Activated CD8-positive, alpha-beta memory T cell treated with anti-CD3 and anti-CD28 coated beads, Interleukin-2, amount 10 ng/mL, durations not matched to agents 7 days and 5 days (primary cell): ENCODE measurements around the gene ESX1. TPM values are rescaled to one million over a fixed set of nuclear protein-coding genes. Genes with fewer than 3 reads are reported as not detected.
"Not testable (repeated sequence)": the region's sequence is repeated elsewhere in the genome, so short reads cannot be mapped to it uniquely, and the experiment has no call there.

Source experiments
- ATAC-seq: fragments of 150-1000 bp; cut with Tn5 transposase; one replicate; pipeline ENCODE4 v1.10.0; 2021; ENCODE audit warnings: moderate library complexity
- CTCF ChIA-PET: fragments of 350-600 bp; sonication (Branson Sonifier 250); formaldehyde crosslinking; loops from one replicate; lab custom pipeline; 2021; ENCODE audit warnings: antibody characterized with exemption; lab: Charles Lee
- DNase-seq: peaks from one replicate; pipeline ENCODE4 v3.0.0-alpha.2; 2020
- H3K27ac Mint-ChIP-seq: one replicate; pipeline ENCODE4 v1.8.0; 2021; ENCODE audit warnings: mild to moderate bottlenecking, mixed read lengths
- H3K27me3 Mint-ChIP-seq: one replicate; pipeline ENCODE4 v1.8.0; 2021; ENCODE audit warnings: mixed read lengths
- H3K36me3 Mint-ChIP-seq: one replicate; pipeline ENCODE4 v1.8.0; 2021; ENCODE audit warnings: mild to moderate bottlenecking, mixed read lengths
- H3K4me1 Mint-ChIP-seq: one replicate; pipeline ENCODE4 v1.8.0; 2021; ENCODE audit warnings: mixed read lengths
- H3K4me3 Mint-ChIP-seq: one replicate; pipeline ENCODE4 v1.8.0; 2021; ENCODE audit warnings: mild to moderate bottlenecking, moderate library complexity, mixed read lengths
- H3K9me3 Mint-ChIP-seq: one replicate; pipeline ENCODE4 v1.8.0; 2022; ENCODE audit warnings: low read depth, mixed read lengths
- total RNA-seq, 2 experiments: library from RNA; stranded (reverse); gene quantifications; one replicate each; pipeline ENCODE4 v1.2.3, GENCODE V29; 2021

The ESX1 gene
- total RNA-seq, 2 experiments from 2014 or later, result not detected

DNA sequence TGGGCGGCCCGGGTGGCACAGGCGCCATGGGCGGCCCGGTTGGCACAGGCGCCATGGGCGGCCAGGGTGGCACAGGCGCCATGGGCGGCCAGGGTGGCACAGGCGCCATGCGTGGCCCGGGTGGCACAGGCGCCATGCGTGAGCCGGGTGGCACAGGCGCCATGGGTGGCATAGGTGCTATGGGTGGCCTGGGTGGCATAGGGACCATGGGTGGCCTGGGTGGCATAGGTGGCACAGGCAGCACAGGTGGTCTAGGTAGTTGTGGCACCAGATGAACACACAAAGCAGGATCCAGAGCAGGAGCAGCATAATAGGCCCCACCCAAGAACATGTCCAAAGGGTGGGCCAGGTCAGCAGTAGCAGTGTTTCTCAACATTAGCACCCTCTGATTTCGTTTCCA, 4.3 kb downstream of the ESX1 start:
- H3K4me1 Mint-ChIP-seq, result peaks cover 6% of the 10 kb centered on the region
- H3K27me3 Mint-ChIP-seq, result peaks cover 28% of the 10 kb centered on the region

DNA sequence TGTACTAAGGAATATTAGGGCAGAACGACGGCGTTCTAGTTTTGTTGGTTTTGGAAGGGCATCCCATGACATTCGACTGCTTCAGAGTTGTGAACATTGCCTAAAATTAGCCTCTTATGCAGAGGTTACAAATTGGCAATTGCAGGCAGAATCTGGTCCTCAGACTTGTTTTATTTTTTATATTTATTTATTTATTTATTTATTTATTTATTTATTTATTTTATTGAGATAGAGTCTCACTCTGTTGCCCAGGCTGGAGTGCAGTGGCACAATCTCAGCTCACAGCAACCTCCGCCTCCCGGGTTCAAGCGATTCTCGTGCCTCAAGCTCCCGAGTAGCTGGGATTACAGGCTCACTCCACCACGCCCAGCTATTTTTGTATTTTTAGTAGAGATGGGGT, 24.7 kb downstream of the ESX1 start:
- H3K36me3 Mint-ChIP-seq, H3K4me3 Mint-ChIP-seq, H3K27me3 Mint-ChIP-seq, ATAC-seq, H3K4me1 Mint-ChIP-seq, CTCF ChIA-PET, H3K27ac Mint-ChIP-seq, H3K9me3 Mint-ChIP-seq, DNase-seq: not testable (repeated sequence)

More for the DNA sequence above, 4.3 kb downstream of the ESX1 start:
- ATAC-seq (no peak), DNase-seq (no peak)
- Mint-ChIP-seq H3K4me3 (no peak overlapping the region), H3K36me3 (no peaks in the 10 kb centered on the region), H3K9me3 (no peaks in the 10 kb centered on the region), H3K27ac (no peak overlapping the region)
- CTCF ChIA-PET, result no interaction called here

DNA sequence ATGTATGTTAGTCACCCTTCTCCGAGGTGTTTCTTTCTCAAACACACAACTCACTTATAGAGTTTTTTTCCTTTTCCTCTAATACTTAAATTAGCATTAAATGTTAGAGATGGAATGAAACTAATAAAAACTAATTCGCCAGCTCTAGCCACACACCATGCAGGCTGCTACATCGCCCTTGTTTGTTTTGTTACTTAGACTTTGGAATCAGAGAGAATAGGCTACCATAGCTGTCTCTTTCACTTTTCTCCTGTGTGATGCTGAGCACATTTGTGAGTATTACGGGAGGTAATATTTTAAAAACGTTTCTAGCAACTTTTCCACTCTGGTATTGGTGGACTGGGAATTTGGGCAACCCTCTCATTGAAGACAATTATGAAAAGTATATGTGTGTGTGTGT, 43.5 kb downstream of the ESX1 start:
- DNase-seq (no peak), ATAC-seq (no peak)
- Mint-ChIP-seq H3K27ac (no peak overlapping the region), H3K4me3 (no peak overlapping the region), H3K36me3 (no peaks in the 10 kb centered on the region), H3K4me1 (no peaks in the 10 kb centered on the region), H3K27me3 (no peaks in the 10 kb centered on the region), H3K9me3 (no peaks in the 10 kb centered on the region)
- CTCF ChIA-PET, result no interaction called here

DNA sequence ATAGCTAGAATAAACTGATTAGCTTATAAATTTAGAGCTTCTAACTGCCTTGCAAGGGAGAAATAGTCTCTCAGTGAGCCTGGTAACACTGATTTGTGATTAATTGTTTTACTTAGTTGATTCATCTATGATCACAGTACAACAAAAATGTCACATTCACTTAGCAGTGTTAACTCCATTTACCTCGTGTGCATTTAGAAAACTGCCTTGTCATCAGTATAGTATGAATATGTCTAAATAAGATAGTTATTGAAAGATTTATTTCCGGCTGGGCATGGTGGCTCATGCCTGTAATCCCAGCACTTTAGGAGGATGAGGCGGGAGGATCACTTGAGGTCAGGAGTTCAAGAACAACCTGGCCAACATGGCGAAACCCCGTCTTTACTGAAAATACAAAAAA, 49.2 kb downstream of the ESX1 start:
- DNase-seq (no peak), ATAC-seq (no peak)
- H3K4me3 Mint-ChIP-seq, result no peak overlapping the region
- no peak overlapping the region for H3K27ac Mint-ChIP-seq
- H3K9me3 Mint-ChIP-seq, result no peaks in the 10 kb centered on the region
- H3K27me3 Mint-ChIP-seq, result no peaks in the 10 kb centered on the region
- CTCF ChIA-PET, result no interaction called here
- H3K36me3 Mint-ChIP-seq, result peaks cover 3% of the 10 kb centered on the region
- no peaks in the 10 kb centered on the region for H3K4me1 Mint-ChIP-seq

Other genes starting within 250 kb of the ESX1 start
- not detected for gene H2BW1, start 241.2 kb downstream of the ESX1 start, total RNA-seq
- gene H2BW2, start 215.0 kb downstream of the ESX1 start, total RNA-seq, result not detected
- gene TMSB15C, start 178.7 kb downstream of the ESX1 start, total RNA-seq, result 1 to 10 TPM; 4.6 TPM
- 1 to 10 TPM; 3.3 to 3.9 TPM for gene ZCCHC18, start 142.4 kb downstream of the ESX1 start, total RNA-seq
- gene SLC25A53, start 97.9 kb downstream of the ESX1 start, total RNA-seq, result 1 to 10 TPM; 7.4 to 9.6 TPM
- gene FAM199X, start 88.5 kb downstream of the ESX1 start, total RNA-seq, result 10 to 100 TPM; 11.9 to 12.1 TPM